T-helper 9 cell (primary cell): ENCODE results near the gene ALDH6A1.
A peak's percentile ranks its signal among the peaks of the same experiment; 100 is the strongest.

Experiments used
- DNase-seq: peaks from one replicate; pipeline ENCODE4 v3.0.0-alpha.2; 2020

Gene ALDH6A1

GRCh38 chr14:74048281-74048680, 36.0 kb downstream of the ALDH6A1 start:
- DNase-seq = no peak

GRCh38 chr14:74045522-74045921, 38.7 kb downstream of the ALDH6A1 start:
- no peak for DNase-seq

- DNase-seq = no peak
Observed at GRCh38 chr14:74042296-74042695, 42.0 kb downstream of the ALDH6A1 start.

GRCh38 chr14:74038020-74038859, 46.0 kb downstream of the ALDH6A1 start:
- no peak for DNase-seq

GRCh38 chr14:74035556-74035955, 48.7 kb downstream of the ALDH6A1 start:
- no peak for DNase-seq

GRCh38 chr14:74034572-74034971, 49.7 kb downstream of the ALDH6A1 start:
- DNase-seq = no peak

GRCh38 chr14:74029136-74029535, 55.1 kb downstream of the ALDH6A1 start:
- DNase-seq = no peak

- no peak for DNase-seq
Observed at GRCh38 chr14:74022346-74022745, 61.9 kb downstream of the ALDH6A1 start.

GRCh38 chr14:74019408-74020137, 64.7 kb downstream of the ALDH6A1 start:
- DNase-seq = no peak

- DNase-seq = peak; percentile 83
Observed at GRCh38 chr14:74018586-74019407, 65.5 kb downstream of the ALDH6A1 start, which contains the start of the genes BBOF1 and ENTPD5. Gene BBOF1 (plus strand): TSS chr14:74019349. CDS start chr14:74019479, 130 bp downstream. Gene ENTPD5 (minus strand): TSS chr14:74019288. CDS start chr14:73988102, 31,186 bp downstream.

GRCh38 chr14:74018174-74018585, 66.1 kb downstream of the ALDH6A1 start:
- DNase-seq = no peak

- DNase-seq = no peak
Observed at GRCh38 chr14:74015963-74016362, 68.3 kb downstream of the ALDH6A1 start.

- no peak for DNase-seq
Observed at GRCh38 chr14:74015176-74015575, 69.1 kb downstream of the ALDH6A1 start.

- DNase-seq = no peak
Observed at GRCh38 chr14:74014299-74014698, 70.0 kb downstream of the ALDH6A1 start.

- DNase-seq = no peak
Observed at GRCh38 chr14:74008843-74009499, 75.3 kb downstream of the ALDH6A1 start.
